MV-4-11 (cell line): ENCODE measurements around the gene SLCO3A1.
A peak's percentile ranks its signal among the peaks of the same experiment; 100 is the strongest.

ENCODE experiments used
- DNase-seq: peaks from one replicate; lab custom pipeline; 2025; lab: John Stamatoyannopoulos, UW

SLCO3A1 gene

GRCh38 chr15:91853511-91853947 lies at the start of gene SLCO3A1:
SLCO3A1 (plus strand) TSS chr15:91853708.
- peak; percentile 22 for DNase-seq

- no peak for DNase-seq
These were observed 46.4 kb upstream of the SLCO3A1 start for GRCh38 chr15:91807122-91807521.

- no peak for DNase-seq
These were observed 39.6 kb upstream of the SLCO3A1 start for GRCh38 chr15:91813924-91814323.

GRCh38 chr15:91816942-91817341 lies 36.6 kb upstream of the SLCO3A1 start:
- DNase-seq = peak; percentile 15

- no peak for DNase-seq
These were observed 32.0 kb upstream of the SLCO3A1 start for GRCh38 chr15:91821458-91821857.

- DNase-seq = no peak
These were observed 29.3 kb upstream of the SLCO3A1 start for GRCh38 chr15:91824256-91824655.

GRCh38 chr15:91826443-91826842 lies 27.1 kb upstream of the SLCO3A1 start:
- DNase-seq = no peak

GRCh38 chr15:91833056-91833455 lies 20.5 kb upstream of the SLCO3A1 start:
- DNase-seq = no peak

GRCh38 chr15:91839867-91840266 lies 13.6 kb upstream of the SLCO3A1 start:
- no peak for DNase-seq

- DNase-seq = no peak
These were observed 11.6 kb upstream of the SLCO3A1 start for GRCh38 chr15:91841861-91842260.

GRCh38 chr15:91844341-91844740 lies 9.2 kb upstream of the SLCO3A1 start:
- DNase-seq = no peak

GRCh38 chr15:91844928-91845327 lies 8.6 kb upstream of the SLCO3A1 start:
- DNase-seq = no peak

- no peak for DNase-seq
These were observed 7.8 kb upstream of the SLCO3A1 start for GRCh38 chr15:91845720-91846119.

- DNase-seq = no peak
These were observed 4.3 kb upstream of the SLCO3A1 start for GRCh38 chr15:91849180-91849579.

GRCh38 chr15:91849749-91850161 lies 3.8 kb upstream of the SLCO3A1 start:
- DNase-seq = peak; percentile 88

- peak; percentile 95 for DNase-seq
These were observed 582 bp upstream of the SLCO3A1 start for GRCh38 chr15:91852741-91853510.

GRCh38 chr15:91853948-91854638 lies 585 bp downstream of the SLCO3A1 start:
- no peak for DNase-seq

GRCh38 chr15:91854639-91854990 lies 1.1 kb downstream of the SLCO3A1 start:
- DNase-seq = peak; percentile 80

- no peak for DNase-seq
These were observed 1.7 kb downstream of the SLCO3A1 start for GRCh38 chr15:91855241-91855640.

- no peak for DNase-seq
These were observed 2.4 kb downstream of the SLCO3A1 start for GRCh38 chr15:91855684-91856489.

- no peak for DNase-seq
These were observed 3.7 kb downstream of the SLCO3A1 start for GRCh38 chr15:91857224-91857585.

GRCh38 chr15:91857772-91858171 lies 4.3 kb downstream of the SLCO3A1 start:
- peak; percentile 51 for DNase-seq

- DNase-seq = no peak
These were observed 7.0 kb downstream of the SLCO3A1 start for GRCh38 chr15:91860498-91860897.
